C4-2B (cell line): ENCODE measurements around the gene DPP3.
"Not testable (repeated sequence)": the region's sequence is repeated elsewhere in the genome, so short reads cannot be mapped to it uniquely, and the experiment has no call there.

Experiments used
- H3K27ac ChIP-seq: fragments of 450-650 bp; 2 replicates; pipeline ENCODE4 v1.5.1; 2017
- CTCF ChIP-seq: fragments of 450-650 bp; conservative IDR thresholded peaks from 2 replicates; pipeline ENCODE4 v1.5.1; 2017; ENCODE audit warnings: mild to moderate bottlenecking
- ZFX ChIP-seq: fragments of 450-650 bp; IDR thresholded peaks from 2 replicates; pipeline ENCODE4 v1.6.1; 2017

DPP3 gene

DNA sequence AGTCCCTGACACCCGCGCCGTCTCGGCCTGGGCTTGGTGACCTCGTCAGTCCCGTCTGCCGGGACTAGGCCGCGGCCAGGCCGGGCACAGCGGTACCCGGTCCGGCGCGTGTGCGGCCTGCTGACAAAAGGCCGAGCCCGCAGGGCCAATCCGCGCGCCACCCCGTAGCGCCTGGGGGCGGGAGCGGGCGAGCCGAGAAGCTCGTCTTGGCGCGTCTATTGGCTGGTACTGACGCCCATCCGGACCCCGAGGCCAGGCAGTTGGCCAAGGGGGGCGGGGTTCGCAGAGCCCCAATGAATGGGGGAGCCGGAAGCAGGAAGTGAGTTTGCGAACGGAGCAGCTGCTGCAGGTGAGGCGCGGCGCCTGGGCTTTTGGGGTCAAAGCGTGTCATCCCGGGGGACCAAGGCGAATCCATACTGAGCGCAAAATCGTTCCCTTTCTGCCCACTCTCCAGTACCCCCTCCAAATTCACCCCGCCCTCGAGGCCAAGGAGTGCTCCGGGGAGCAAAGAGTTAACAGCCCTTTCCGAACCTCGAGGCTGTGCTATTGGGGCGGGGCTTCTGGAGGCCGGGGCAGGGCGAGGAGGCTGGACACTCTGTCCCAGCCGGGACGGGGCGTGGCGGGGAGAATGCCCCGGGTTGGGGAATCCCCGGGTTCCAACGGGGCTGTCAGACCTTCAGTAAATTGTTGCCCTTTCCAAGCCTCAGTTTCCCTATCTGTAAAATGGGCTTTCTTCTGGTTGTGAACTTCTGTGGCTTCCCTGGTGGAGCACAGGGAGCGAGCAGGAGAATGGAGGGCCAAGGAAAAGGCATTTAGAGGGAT, at the start of gene DPP3:
Gene DPP3, plus strand, starts transcription at position 318 of the 822 bp plus-strand sequence. CDS start 1,767 bp downstream, outside the sequence.
- TF ChIP-seq CTCF (no peak), ZFX (peak; percentile 100)
- H3K27ac ChIP-seq = peak within 1 kb of the TSS; percentile 93

GRCh38 chr11:66431287-66431686, 48.9 kb upstream of the DPP3 start:
- H3K27ac ChIP-seq = not testable (repeated sequence)

- not testable (repeated sequence) for H3K27ac ChIP-seq
Observed at GRCh38 chr11:66431871-66432329, 48.3 kb upstream of the DPP3 start.

GRCh38 chr11:66432597-66432996, 47.6 kb upstream of the DPP3 start:
- H3K27ac ChIP-seq = no peak overlapping the region
- TF ChIP-seq ZFX (no peak), CTCF (no peak)

GRCh38 chr11:66437979-66438503, 42.2 kb upstream of the DPP3 start:
- H3K27ac ChIP-seq = peak overlapping the region; percentile 88

GRCh38 chr11:66438504-66439466, 41.4 kb upstream of the DPP3 start, which contains the start of gene MRPL11:
Gene MRPL11, minus strand, starts transcription at chr11:66438848. Its CDS starts 94 bp downstream, at chr11:66438754.
- TF ChIP-seq ZFX (peak; percentile 94), CTCF (peak; percentile 93)

More at GRCh38 chr11:66437979-66438503, 42.2 kb upstream of the DPP3 start:
- TF ChIP-seq ZFX = no peak
- TF ChIP-seq CTCF = no peak

DNA sequence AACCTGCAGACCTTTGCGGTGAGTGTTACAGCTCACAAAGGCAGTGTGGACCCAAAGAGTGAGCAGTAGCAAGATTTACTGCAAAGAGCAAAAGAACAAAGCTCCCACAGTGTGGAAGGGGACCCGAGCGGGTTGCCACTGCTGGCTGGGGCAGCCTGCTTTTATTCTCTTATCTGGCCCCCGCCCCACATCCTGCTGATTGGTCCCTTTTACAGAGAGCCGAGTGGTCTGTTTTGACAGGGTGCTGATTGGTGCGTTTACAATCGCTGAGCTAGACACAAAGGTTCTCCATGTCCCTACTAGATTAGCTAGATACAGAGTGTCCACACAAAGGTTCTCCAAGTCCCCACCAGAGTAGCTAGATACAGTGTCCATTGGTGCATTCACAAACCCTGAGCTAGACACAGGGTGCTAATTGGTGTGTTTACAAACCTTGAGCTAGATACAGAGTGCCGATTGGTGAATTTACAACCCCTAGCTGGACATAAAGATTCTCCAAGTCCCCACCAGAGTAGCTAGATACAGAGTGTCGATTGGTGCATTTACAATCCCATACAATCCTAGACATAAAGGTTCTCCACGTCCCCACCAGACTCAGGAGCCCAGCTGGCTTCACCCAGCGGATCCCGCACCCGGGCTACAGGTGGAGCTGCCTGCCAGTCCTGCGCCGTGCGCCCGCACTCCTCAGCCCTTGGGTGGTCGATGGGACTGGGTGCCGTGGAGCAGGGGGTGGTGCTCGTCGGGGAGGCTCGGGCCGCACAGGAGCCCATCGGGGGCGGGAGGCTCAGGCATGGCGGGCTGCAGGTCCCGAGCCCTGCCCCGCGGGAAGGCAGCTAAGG, 39.9 kb upstream of the DPP3 start:
- H3K27ac ChIP-seq = not testable (repeated sequence)

More at GRCh38 chr11:66438504-66439466, 41.4 kb upstream of the DPP3 start, which contains the start of gene MRPL11:
- H3K27ac ChIP-seq = peak within 1 kb of the TSS; percentile 88

- not testable (repeated sequence) for H3K27ac ChIP-seq
Observed at GRCh38 chr11:66440940-66441282, 39.3 kb upstream of the DPP3 start.

- no peak overlapping the region for H3K27ac ChIP-seq
- no peak for TF ChIP-seq CTCF
- no peak for TF ChIP-seq ZFX
Observed at GRCh38 chr11:66443602-66444001, 36.6 kb upstream of the DPP3 start.
